ENCODE measurements around the gene ADARB2.

The ADARB2 gene

GRCh38 chr10:1609648-1609970 lies 127.7 kb downstream of the ADARB2 start:
- Histone ChIP-seq H3K9me3 (no peaks in the 10 kb centered on the region), H3K4me3 (ENCODE audit: low read depth, low read length) (no peak overlapping the region), H3K27me3 (peaks cover 9% of the 10 kb centered on the region), H3K36me3 (no peaks in the 10 kb centered on the region), H3K4me1 (no peaks in the 10 kb centered on the region)
- DNase-seq = no peak
- no peak for TF ChIP-seq CTCF (IDR thresholded peaks at IDR 0.05; ENCODE audit: low read depth, low read length)

- Histone ChIP-seq H3K9me3 (no peaks in the 10 kb centered on the region), H3K27me3 (peaks cover 9% of the 10 kb centered on the region), H3K4me1 (no peaks in the 10 kb centered on the region), H3K4me3 (ENCODE audit: low read depth, low read length) (no peak overlapping the region), H3K36me3 (no peaks in the 10 kb centered on the region)
- TF ChIP-seq CTCF (IDR thresholded peaks at IDR 0.05; ENCODE audit: low read depth, low read length) = no peak
- no peak for DNase-seq
These were observed 128.3 kb downstream of the ADARB2 start for GRCh38 chr10:1608851-1609647.

- TF ChIP-seq CTCF (IDR thresholded peaks at IDR 0.05; ENCODE audit: low read depth, low read length) = no peak
- no peak overlapping the region for H3K4me3 ChIP-seq (ENCODE audit: low read depth, low read length)
- no peaks in the 10 kb centered on the region for H3K4me1 ChIP-seq
- no peaks in the 10 kb centered on the region for H3K9me3 ChIP-seq
- peaks cover 9% of the 10 kb centered on the region for H3K27me3 ChIP-seq
- H3K36me3 ChIP-seq = no peaks in the 10 kb centered on the region
- DNase-seq = no peak
These were observed 128.9 kb downstream of the ADARB2 start for GRCh38 chr10:1608408-1608807.

GRCh38 chr10:1607466-1607865 lies 129.9 kb downstream of the ADARB2 start:
- H3K4me3 ChIP-seq (ENCODE audit: low read depth, low read length) = no peak overlapping the region
- H3K36me3 ChIP-seq = no peaks in the 10 kb centered on the region
- H3K4me1 ChIP-seq = no peaks in the 10 kb centered on the region
- no peak for DNase-seq
- TF ChIP-seq CTCF (IDR thresholded peaks at IDR 0.05; ENCODE audit: low read depth, low read length) = no peak
- H3K27me3 ChIP-seq = peaks cover 9% of the 10 kb centered on the region
- H3K9me3 ChIP-seq = no peaks in the 10 kb centered on the region

- Histone ChIP-seq H3K27me3 (peaks cover 9% of the 10 kb centered on the region), H3K36me3 (no peaks in the 10 kb centered on the region), H3K9me3 (no peaks in the 10 kb centered on the region), H3K4me1 (no peaks in the 10 kb centered on the region), H3K4me3 (ENCODE audit: low read depth, low read length) (no peak overlapping the region)
- no peak for TF ChIP-seq CTCF (IDR thresholded peaks at IDR 0.05; ENCODE audit: low read depth, low read length)
- DNase-seq = no peak
These were observed 131.1 kb downstream of the ADARB2 start for GRCh38 chr10:1605999-1606940.

- no peak for TF ChIP-seq CTCF (IDR thresholded peaks at IDR 0.05; ENCODE audit: low read depth, low read length)
- DNase-seq = no peak
- H3K27me3 ChIP-seq = peaks cover 9% of the 10 kb centered on the region
- no peak overlapping the region for H3K4me3 ChIP-seq (ENCODE audit: low read depth, low read length)
- H3K4me1 ChIP-seq = no peaks in the 10 kb centered on the region
- H3K9me3 ChIP-seq = no peaks in the 10 kb centered on the region
- H3K36me3 ChIP-seq = no peaks in the 10 kb centered on the region
These were observed 132.2 kb downstream of the ADARB2 start for GRCh38 chr10:1605121-1605520.

Data from BE2C (cell line).